Stimulated activated CD4-positive, alpha-beta T cell treated with anti-CD3 and anti-CD28 coated beads, TNF-alpha, amount 100 ng/mL, for 24 hours (primary cell): ENCODE measurements around the gene ADGRA1.
"Not testable (repeated sequence)": the region's sequence is repeated elsewhere in the genome, so short reads cannot be mapped to it uniquely, and the experiment has no call there.

Source experiments
- DNase-seq, 3 experiments: peaks; one replicate each; pipeline ENCODE4 v3.0.0-alpha.2; 2020; ENCODE audit warnings: low read depth in 3 of 3

Gene ADGRA1

GRCh38 chr10:133087679-133088178, at the start of gene ADGRA1:
Gene ADGRA1 (plus strand): TSS chr10:133087924. CDS start chr10:133088910, 986 bp downstream.
- DNase-seq, result no peak

DNA sequence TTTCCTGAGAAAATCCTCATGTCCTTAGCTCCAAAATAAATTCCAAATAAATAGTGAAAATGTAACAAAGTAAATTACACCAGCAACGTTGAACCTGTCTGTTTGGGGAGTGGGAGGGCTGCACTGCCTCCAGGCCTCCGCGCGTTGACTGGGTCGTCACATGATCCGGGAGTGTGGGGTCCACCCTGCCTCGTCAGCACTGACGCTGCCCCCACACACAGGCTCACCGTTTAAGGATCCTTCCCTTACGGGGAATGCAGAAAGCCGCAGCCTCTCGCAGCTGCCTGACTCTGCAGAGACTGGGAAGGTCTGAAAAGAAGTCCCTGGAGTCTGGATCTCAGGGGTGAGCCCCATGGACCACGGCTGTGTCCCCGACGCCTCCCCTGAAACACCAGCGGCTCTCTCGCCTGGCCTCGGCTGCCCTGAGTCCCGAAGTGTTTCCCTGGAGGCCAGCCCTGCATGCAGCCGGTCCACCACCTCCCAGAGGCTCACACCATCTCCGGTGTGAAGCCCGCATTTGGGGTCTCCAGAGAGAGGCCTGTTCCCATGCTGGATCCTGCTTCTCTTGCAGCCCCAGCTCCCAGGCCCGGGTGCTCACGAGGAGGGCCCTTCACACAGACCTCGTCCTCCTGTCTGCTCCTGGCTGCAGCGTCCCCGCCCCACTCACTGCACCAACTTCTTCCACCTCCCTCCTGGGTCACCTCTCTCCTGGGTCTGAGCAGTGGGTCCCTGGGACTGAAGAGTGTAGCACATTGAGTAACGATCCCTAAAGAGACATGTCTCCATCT, 49.5 kb upstream of the ADGRA1 start:
- no peak for DNase-seq

GRCh38 chr10:133039107-133039802, 48.5 kb upstream of the ADGRA1 start:
- no peak for DNase-seq

- DNase-seq, result no peak
These were observed 47.9 kb upstream of the ADGRA1 start for GRCh38 chr10:133039803-133040165.

GRCh38 chr10:133040198-133040597, 47.5 kb upstream of the ADGRA1 start:
- DNase-seq, result no peak

GRCh38 chr10:133041101-133041500, 46.6 kb upstream of the ADGRA1 start:
- DNase-seq, result peak in 1 of 3 experiments; percentile 9

- DNase-seq, result peak in 1 of 3 experiments; percentile 11
These were observed 45.7 kb upstream of the ADGRA1 start for GRCh38 chr10:133042061-133042460.

GRCh38 chr10:133042816-133043215, 44.9 kb upstream of the ADGRA1 start:
- DNase-seq, result no peak

GRCh38 chr10:133043541-133044225, 44.0 kb upstream of the ADGRA1 start:
- no peak for DNase-seq

DNA sequence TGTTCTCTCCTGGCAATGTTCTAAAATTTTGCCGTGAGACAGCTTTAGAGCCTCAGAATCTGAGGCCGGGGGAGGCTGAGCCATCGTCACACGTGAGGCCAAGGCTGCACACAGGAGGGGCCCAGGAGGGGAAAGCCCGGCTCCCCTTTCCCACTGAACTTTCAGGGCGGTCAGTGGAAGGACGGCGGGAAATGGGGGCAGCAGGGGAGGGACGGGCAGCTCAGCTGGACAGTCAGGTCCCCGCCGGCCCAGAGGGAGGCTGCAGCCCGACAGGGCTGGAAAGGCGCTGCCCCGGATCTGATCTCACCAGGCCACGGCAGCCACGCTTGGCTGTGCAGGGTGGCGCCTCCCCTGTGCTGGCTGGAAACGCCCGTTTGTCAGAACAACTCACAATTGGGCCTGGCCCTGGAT, 43.3 kb upstream of the ADGRA1 start:
- DNase-seq, result no peak

GRCh38 chr10:133045556-133046389, 42.0 kb upstream of the ADGRA1 start:
- no peak for DNase-seq

DNA sequence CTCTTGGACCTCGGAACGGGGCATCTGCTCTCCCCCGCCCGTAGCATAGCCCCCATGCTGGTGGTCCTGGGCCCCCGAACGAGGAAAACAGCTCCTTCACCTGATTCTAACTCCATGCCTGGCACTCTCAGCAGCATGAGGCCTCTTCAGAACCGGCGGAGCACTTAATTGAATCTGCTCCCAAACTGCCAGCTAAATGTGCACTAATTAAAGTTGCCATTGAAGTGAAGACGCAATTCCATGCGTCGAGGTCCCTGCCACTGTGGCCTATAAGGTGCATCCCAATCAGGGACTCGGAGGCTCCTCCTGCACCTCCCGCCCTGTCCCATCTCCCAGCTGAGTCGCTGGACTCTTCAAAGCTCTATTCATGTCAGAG, 41.3 kb upstream of the ADGRA1 start:
- DNase-seq, result no peak

GRCh38 chr10:133047526-133048123, 40.1 kb upstream of the ADGRA1 start:
- DNase-seq, result no peak

- DNase-seq, result no peak
These were observed 39.5 kb upstream of the ADGRA1 start for GRCh38 chr10:133048266-133048665.

DNA sequence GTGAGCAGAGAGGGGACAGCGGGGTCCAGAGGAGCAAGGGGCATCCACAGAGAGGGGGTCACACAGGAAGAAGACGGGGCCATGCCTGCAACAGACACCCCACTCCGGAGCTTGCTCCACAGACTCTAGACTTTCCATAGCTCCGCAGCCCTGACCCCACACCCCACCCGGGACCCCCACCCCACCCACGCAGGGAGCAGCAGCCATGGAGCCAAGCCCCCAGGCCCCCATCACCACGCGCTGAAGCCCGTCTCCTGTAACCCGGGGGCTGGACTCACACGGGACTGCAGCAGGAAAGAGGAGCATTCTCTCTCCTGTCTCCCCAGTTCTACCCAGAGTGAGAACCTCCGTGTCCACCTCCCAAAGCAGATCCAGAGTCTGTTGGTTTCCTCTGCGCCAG, 38.8 kb upstream of the ADGRA1 start:
- no peak for DNase-seq

DNA sequence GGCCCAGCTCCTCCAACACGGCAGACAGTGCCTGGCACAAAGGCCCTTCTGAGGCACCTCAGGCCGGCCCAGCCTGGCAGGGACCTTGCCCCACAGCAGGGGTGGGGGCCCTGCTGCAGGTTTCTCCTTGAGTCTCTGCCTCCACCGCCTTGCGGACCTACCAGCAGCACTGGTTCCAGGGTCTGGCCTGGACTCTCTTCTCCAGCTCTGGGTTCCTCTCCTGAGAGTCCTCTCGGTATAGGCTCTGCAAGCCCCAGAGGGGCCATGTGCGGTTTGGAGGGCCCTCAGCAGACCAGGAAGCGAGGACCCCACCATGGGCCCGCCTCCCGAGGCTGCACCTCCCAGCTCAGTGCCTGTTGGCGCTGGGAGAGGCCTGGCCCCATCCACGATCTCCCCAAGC, 38.1 kb upstream of the ADGRA1 start:
- no peak for DNase-seq

GRCh38 chr10:133050371-133050770, 37.4 kb upstream of the ADGRA1 start:
- no peak for DNase-seq

- no peak for DNase-seq
These were observed 35.6 kb upstream of the ADGRA1 start for GRCh38 chr10:133052076-133052475.

- DNase-seq, result not testable (repeated sequence)
These were observed 34.1 kb upstream of the ADGRA1 start for GRCh38 chr10:133053527-133054133.

DNA sequence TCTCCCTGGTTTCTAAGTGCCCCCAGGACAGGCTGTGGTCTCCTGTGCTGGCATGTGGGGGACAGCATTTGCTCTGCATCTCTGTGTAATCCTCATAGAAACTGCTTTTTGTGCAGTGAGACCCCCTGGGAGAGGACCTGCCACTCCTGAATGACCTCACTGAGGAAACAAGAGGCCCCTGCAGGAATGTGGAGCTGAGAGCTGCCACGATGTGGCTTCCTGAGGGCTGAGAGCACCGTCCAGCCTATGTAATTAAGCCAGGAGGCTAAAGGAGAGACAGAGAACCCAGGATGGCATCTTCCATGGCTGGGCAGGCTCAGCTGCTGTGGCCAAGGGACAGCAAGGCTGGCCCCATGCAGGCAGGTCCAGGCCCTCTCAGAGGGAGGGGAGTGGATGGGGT, 32.3 kb upstream of the ADGRA1 start:
- DNase-seq, result no peak

DNA sequence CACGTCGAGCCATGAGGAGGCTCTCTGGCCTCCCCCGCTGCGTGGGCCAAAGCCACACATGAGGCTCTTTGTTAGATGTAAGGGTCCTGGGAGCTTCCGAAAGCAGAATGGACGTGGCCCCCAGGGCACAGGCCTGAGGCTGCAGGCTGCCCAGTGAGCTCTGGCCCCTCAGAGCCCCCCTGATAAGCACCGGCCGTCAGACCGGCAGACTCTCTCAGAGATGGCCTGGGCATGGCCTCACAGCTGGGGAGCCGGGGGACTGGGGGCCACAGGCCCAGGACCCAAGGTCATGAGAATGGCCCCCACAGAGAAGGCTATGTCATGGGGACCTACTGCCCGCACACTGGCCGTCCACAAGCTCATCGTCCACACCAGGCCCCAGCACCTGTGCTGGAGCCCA, 31.7 kb upstream of the ADGRA1 start:
- DNase-seq, result no peak
